Measurements from ENCODE around the gene PHLDB1. TPM values are rescaled to one million over a fixed set of nuclear protein-coding genes. Genes with fewer than 3 reads are reported as not detected.
"Not testable (repeated sequence)": the region's sequence is repeated elsewhere in the genome, so short reads cannot be mapped to it uniquely, and the experiment has no call there.

The PHLDB1 gene
- total RNA-seq = 10 to 100 TPM; 70.3 to 74.1 TPM
- long read RNA-seq, full-length matches to known transcripts = 6 of 47 reads
- long read RNA-seq, partial matches to known transcripts = 25 of 47 reads
- long read RNA-seq, other reads (novel, unspliced or antisense) = 16 of 47 reads

- DNase-seq (peak; percentile 48 to 85), ATAC-seq (peak; percentile 74)
- intact Hi-C loops (cut with DNase I, micrococcal nuclease) = no loop called here
These were observed at the start of gene PHLDB1 for GRCh38 chr11:118607401-118608359. PHLDB1 (plus strand) TSS chr11:118607615; CDS start chr11:118613837, 6,222 bp downstream.

- intact Hi-C loops (cut with DNase I, micrococcal nuclease) = no loop called here
- ATAC-seq = no peak
- DNase-seq = no peak
These were observed 46.6 kb upstream of the PHLDB1 start for GRCh38 chr11:118560806-118561205.

- intact Hi-C loops (cut with DNase I, micrococcal nuclease) = no loop called here
- no peak for ATAC-seq
- DNase-seq = peak; percentile 23 to 30
These were observed 42.4 kb upstream of the PHLDB1 start for GRCh38 chr11:118565051-118565450.

GRCh38 chr11:118569670-118570069 lies 37.7 kb upstream of the PHLDB1 start:
- no peak for DNase-seq
- intact Hi-C loops (cut with DNase I, micrococcal nuclease) = no loop called here
- ATAC-seq = no peak

GRCh38 chr11:118570787-118571186 lies 36.6 kb upstream of the PHLDB1 start:
- no peak for ATAC-seq

GRCh38 chr11:118571701-118572060 lies 35.7 kb upstream of the PHLDB1 start:
- intact Hi-C loops (cut with DNase I, micrococcal nuclease); ATAC-seq: not testable (repeated sequence)
- DNase-seq = peak; percentile 28 to 41

More at GRCh38 chr11:118570787-118571186, 36.6 kb upstream of the PHLDB1 start:
- no peak for DNase-seq
- intact Hi-C loops (cut with DNase I, micrococcal nuclease) = no loop called here

GRCh38 chr11:118572061-118572980 lies 35.1 kb upstream of the PHLDB1 start, which contains the start of gene ARCN1:
ARCN1 (plus strand) TSS chr11:118572409; CDS start chr11:118572548, 139 bp downstream.
- intact Hi-C loops (cut with DNase I, micrococcal nuclease) = no loop called here
- DNase-seq = peak; percentile 77 to 82
- ATAC-seq = peak; percentile 89

- intact Hi-C loops (cut with DNase I, micrococcal nuclease) = no loop called here
- DNase-seq (no peak), ATAC-seq (peak; percentile 59)
These were observed 34.3 kb upstream of the PHLDB1 start for GRCh38 chr11:118572981-118573550.

GRCh38 chr11:118574636-118575035 lies 32.8 kb upstream of the PHLDB1 start:
- ATAC-seq (no peak), DNase-seq (no peak)
- intact Hi-C loops (cut with DNase I, micrococcal nuclease) = no loop called here

GRCh38 chr11:118577995-118578394 lies 29.4 kb upstream of the PHLDB1 start:
- DNase-seq; intact Hi-C loops (cut with DNase I, micrococcal nuclease); ATAC-seq: not testable (repeated sequence)

- no peak for DNase-seq
- no peak for ATAC-seq
- intact Hi-C loops (cut with DNase I, micrococcal nuclease) = no loop called here
These were observed 26.4 kb upstream of the PHLDB1 start for GRCh38 chr11:118581057-118581456.

- no peak for DNase-seq
- no peak for ATAC-seq
- intact Hi-C loops (cut with DNase I, micrococcal nuclease) = no loop called here
These were observed 19.5 kb upstream of the PHLDB1 start for GRCh38 chr11:118587952-118588351.

- intact Hi-C loops (cut with DNase I, micrococcal nuclease) = no loop called here
- no peak for DNase-seq
- ATAC-seq = no peak
These were observed 14.6 kb upstream of the PHLDB1 start for GRCh38 chr11:118592616-118593367.

- DNase-seq; intact Hi-C loops (cut with DNase I, micrococcal nuclease): not testable (repeated sequence)
- peak; percentile 22 for ATAC-seq
These were observed 12.4 kb upstream of the PHLDB1 start for GRCh38 chr11:118594984-118595383.

- intact Hi-C loops (cut with DNase I, micrococcal nuclease) = no loop called here
- ATAC-seq = no peak
- DNase-seq = no peak
These were observed 10.9 kb upstream of the PHLDB1 start for GRCh38 chr11:118596224-118597146.

- ATAC-seq = no peak
- intact Hi-C loops (cut with DNase I, micrococcal nuclease) = no loop called here
- no peak for DNase-seq
These were observed 9.9 kb upstream of the PHLDB1 start for GRCh38 chr11:118597556-118597955.

GRCh38 chr11:118602331-118602730 lies 5.1 kb upstream of the PHLDB1 start:
- ATAC-seq = no peak
- no peak for DNase-seq

More at GRCh38 chr11:118602331-118602730, 5.1 kb upstream of the PHLDB1 start:
- intact Hi-C loops (cut with DNase I, micrococcal nuclease) = no loop called here

Measured in left colon (tissue), 2 donors.